GM23248 (cell line): ENCODE results near the gene SNX3. TPM values are rescaled to one million over a fixed set of nuclear protein-coding genes. Genes with fewer than 3 reads are reported as not detected.
"Not testable (repeated sequence)": the region's sequence is repeated elsewhere in the genome, so short reads cannot be mapped to it uniquely, and the experiment has no call there.

Experiments
- DNase-seq: peaks from one replicate; pipeline ENCODE4 v3.0.0-alpha.2; 2015
- H2AFZ ChIP-seq: fragments of 200-600 bp; sonication (generic); 2 replicates; pipeline ENCODE4 v1.6.1; 2016; ENCODE audit warnings: antibody characterized with exemption
- H3F3A ChIP-seq: fragments of 200-600 bp; sonication (generic); 2 replicates; pipeline ENCODE4 v1.6.1; 2016; ENCODE audit warnings: mild to moderate bottlenecking, antibody characterized with exemption, mixed run types; ENCODE audit not compliant: insufficient read depth
- H3K27ac ChIP-seq: fragments of 200-600 bp; sonication (generic); 2 replicates; pipeline ENCODE4 v1.5.1; 2016; ENCODE audit warnings: mild to moderate bottlenecking
- H3K27me3 ChIP-seq: fragments of 200-600 bp; sonication (generic); replicated peaks from 2 replicates; pipeline ENCODE4 v1.6.1; 2016; ENCODE audit warnings: mild to moderate bottlenecking; ENCODE audit not compliant: insufficient read depth
- H3K36me3 ChIP-seq: fragments of 200-600 bp; sonication (generic); 2 replicates; pipeline ENCODE4 v1.6.1; 2016; ENCODE audit warnings: low read depth, mild to moderate bottlenecking
- H3K4me1 ChIP-seq: fragments of 200-600 bp; sonication (generic); 2 replicates; pipeline ENCODE4 v1.6.1; 2016; ENCODE audit warnings: mild to moderate bottlenecking; ENCODE audit not compliant: insufficient read depth
- H3K4me2 ChIP-seq: fragments of 200-600 bp; sonication (generic); one replicate; pipeline ENCODE4 v1.6.1; 2016; ENCODE audit warnings: mild to moderate bottlenecking; ENCODE audit not compliant: unreplicated experiment
- H3K4me3 ChIP-seq: fragments of 200-600 bp; sonication (generic); 2 replicates; pipeline ENCODE4 v1.5.1; 2016; ENCODE audit warnings: mild to moderate bottlenecking
- H3K79me2 ChIP-seq: fragments of 200-600 bp; sonication (generic); 2 replicates; pipeline ENCODE4 v1.6.1; 2016; ENCODE audit warnings: mild to moderate bottlenecking; ENCODE audit not compliant: insufficient read depth
- H3K9ac ChIP-seq: fragments of 200-600 bp; sonication (generic); 2 replicates; pipeline ENCODE4 v1.6.1; 2016; ENCODE audit warnings: mild to moderate bottlenecking
- H3K9me2 ChIP-seq: fragments of 200-600 bp; sonication (generic); 2 replicates; pipeline ENCODE4 v1.6.1; 2016; ENCODE audit warnings: mixed run types, mild to moderate bottlenecking, moderate library complexity; ENCODE audit not compliant: insufficient read depth
- H3K9me3 ChIP-seq: fragments of 200-600 bp; sonication (generic); one replicate; pipeline ENCODE4 v1.6.1; 2017; ENCODE audit warnings: low read depth
- H4K20me1 ChIP-seq: fragments of 200-600 bp; sonication (generic); 2 replicates; pipeline ENCODE4 v1.6.0; 2016; ENCODE audit not compliant: insufficient read depth
- EZH2 ChIP-seq: fragments of 200-600 bp; sonication (generic); IDR thresholded peaks from 2 replicates; pipeline ENCODE4 v1.6.1; 2018; ENCODE audit warnings: antibody characterized with exemption, mild to moderate bottlenecking; ENCODE audit not compliant: insufficient read depth, poor library complexity, severe bottlenecking
- EZH2phosphoT487 ChIP-seq: fragments of 200-600 bp; sonication (generic); IDR thresholded peaks from 2 replicates; pipeline ENCODE4 v1.6.1; 2018; ENCODE audit warnings: antibody characterized with exemption, moderate library complexity, mild to moderate bottlenecking, low read depth; ENCODE audit not compliant: insufficient read depth
- WGBS, 2 experiments: methylation state at CpG; one replicate each; pipeline ENCODE4 v1.1.6; 2015 to 2017; ENCODE audit warnings: low lambda C conversion rate in 2 of 2, low coverage in 1 of 2; ENCODE audit errors: missing lambda C conversion rate in 2 of 2; 5-methylcytosine and 5-hydroxymethylcytosine counted together
- in situ Hi-C: fragments of 300-500 bp; cut with MboI; formaldehyde crosslinking; loops from 2 replicates; pipeline ENCODE4 v1.15.0; 2020
- polyA plus RNA-seq: library from polyadenylated mRNA; unstranded; fragments of >200 nt; fragmentation: Nextera tagmentation; extraction: Ambion mirVana; gene quantifications from 2 replicates; pipeline ENCODE4 v1.2.1, GENCODE V29; 2016
- total RNA-seq: library from RNA; depleted of rRNA; stranded (reverse); fragments of >200 nt; shearing (Covaris generic); gene quantifications from 2 replicates; pipeline ENCODE4 v1.2.3, GENCODE V29; 2014

The SNX3 gene
- total and polyA plus RNA-seq, 2 experiments from 2014 or later, result 236 to 403 TPM

DNA sequence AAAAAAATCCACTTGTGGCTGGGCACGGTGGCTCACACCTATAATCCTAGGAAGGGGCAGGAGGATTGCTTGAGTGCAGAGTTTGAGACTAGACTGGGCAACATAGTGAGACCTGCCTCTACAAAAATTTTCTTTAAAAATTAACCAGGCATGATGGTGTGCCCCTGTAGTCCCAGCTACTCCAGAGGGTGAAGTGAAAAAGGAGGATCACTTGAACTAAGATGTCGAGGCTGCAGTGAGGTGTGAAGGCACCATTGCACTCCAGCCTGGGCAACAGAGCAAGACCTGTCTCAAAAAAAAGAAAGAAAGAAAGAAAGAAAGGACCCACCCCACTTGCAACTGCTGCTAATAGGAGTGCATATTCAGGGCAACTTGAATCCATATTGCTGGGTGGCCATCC is 13.7 kb upstream of the SNX3 start:
- no peak overlapping the region for H3K27ac ChIP-seq
- WGBS, 2 experiments, result 58 to 59% methylated on average over 2 of the region's 2 CpGs
- no peaks in the 10 kb centered on the region for H3K36me3 ChIP-seq
- no peaks in the 10 kb centered on the region for H3K79me2 ChIP-seq
- H3F3A ChIP-seq, result no peaks in the 10 kb centered on the region
- H4K20me1 ChIP-seq, result no peaks in the 10 kb centered on the region
- H3K4me3 ChIP-seq, result no peak overlapping the region
- no peaks in the 10 kb centered on the region for H3K27me3 ChIP-seq
- H3K4me2 ChIP-seq, result no peak overlapping the region
- no peak for TF ChIP-seq EZH2phosphoT487
- TF ChIP-seq EZH2, result no peak
- H3K9me3 ChIP-seq, result no peaks in the 10 kb centered on the region
- no peak overlapping the region for H2AFZ ChIP-seq
- H3K9me2 ChIP-seq, result no peaks in the 10 kb centered on the region
- in situ Hi-C loops, result no loop called here
- no peaks in the 10 kb centered on the region for H3K4me1 ChIP-seq
- no peak for DNase-seq
- H3K9ac ChIP-seq, result no peak overlapping the region

GRCh38 chr6:108269955-108270354 is 9.1 kb upstream of the SNX3 start:
- H3K36me3 ChIP-seq, H3K9me3 ChIP-seq, H2AFZ ChIP-seq, H3K9ac ChIP-seq, DNase-seq, H3K79me2 ChIP-seq, H3K9me2 ChIP-seq, H4K20me1 ChIP-seq, H3K27me3 ChIP-seq, H3K27ac ChIP-seq, H3K4me2 ChIP-seq, H3F3A ChIP-seq, H3K4me3 ChIP-seq, in situ Hi-C loops, H3K4me1 ChIP-seq: not testable (repeated sequence)
- WGBS, 2 experiments, result 88% methylated on average over 29 of the region's 31 CpGs; no CpG with 5 or more reads in 1 of the 2 experiments

GRCh38 chr6:108268845-108269244 is 8.0 kb upstream of the SNX3 start:
- DNase-seq, result no peak
- no peaks in the 10 kb centered on the region for H3K79me2 ChIP-seq

DNA sequence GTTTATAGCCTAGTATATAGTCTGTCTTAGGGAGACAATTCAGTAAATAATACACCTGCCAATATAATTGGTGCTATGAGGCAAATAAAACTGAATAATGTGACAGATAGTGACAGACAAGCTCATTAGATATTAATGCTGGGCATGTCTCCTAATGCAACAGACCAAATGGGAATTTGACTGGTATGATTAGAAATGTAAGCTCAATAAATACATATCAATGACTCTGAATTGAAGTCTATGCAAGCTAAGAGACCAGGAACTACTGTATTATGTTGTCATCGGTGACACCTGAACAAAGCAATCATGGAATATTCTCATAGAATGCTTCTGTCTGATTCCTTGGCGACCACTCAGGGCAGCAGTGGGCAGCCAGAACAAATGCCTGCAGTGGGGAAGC is 2.5 kb upstream of the SNX3 start:
- Histone ChIP-seq H3F3A (peaks cover 10% of the 10 kb centered on the region), H4K20me1 (no peaks in the 10 kb centered on the region), H3K9me2 (no peaks in the 10 kb centered on the region), H2AFZ (no peak overlapping the region), H3K27me3 (no peaks in the 10 kb centered on the region), H3K36me3 (no peaks in the 10 kb centered on the region), H3K9ac (no peak overlapping the region), H3K79me2 (peaks cover 29% of the 10 kb centered on the region), H3K4me1 (peaks cover 11% of the 10 kb centered on the region; the same call in 1 of the 2 replicates), H3K27ac (no peak overlapping the region), H3K4me3 (no peak overlapping the region), H3K4me2 (no peak overlapping the region), H3K9me3 (no peaks in the 10 kb centered on the region)
- WGBS, 2 experiments, result 78 to 82% methylated on average over 2 of the region's 2 CpGs
- TF ChIP-seq EZH2, result no peak
- no peak for TF ChIP-seq EZH2phosphoT487
- no peak for DNase-seq
- in situ Hi-C loops, result no loop called here

More at GRCh38 chr6:108268845-108269244, 8.0 kb upstream of the SNX3 start:
- Histone ChIP-seq H3K36me3 (no peaks in the 10 kb centered on the region), H3K4me2 (no peak overlapping the region), H3K9me3 (no peaks in the 10 kb centered on the region), H3F3A (no peaks in the 10 kb centered on the region), H3K4me3 (no peak overlapping the region), H4K20me1 (no peaks in the 10 kb centered on the region), H3K27ac (no peak overlapping the region), H3K4me1 (no peaks in the 10 kb centered on the region), H2AFZ (no peak overlapping the region), H3K27me3 (no peaks in the 10 kb centered on the region), H3K9me2 (no peaks in the 10 kb centered on the region), H3K9ac (no peak overlapping the region)
- in situ Hi-C loops, result no loop called here
- 72 to 82% methylated on average over 3 of the region's 3 CpGs for WGBS, 2 experiments
- no peak for TF ChIP-seq EZH2phosphoT487
- TF ChIP-seq EZH2, result no peak
